Middle frontal gyrus (tissue), 1 donor: Measurements from ENCODE around the gene ABLIM3.

ENCODE experiments used
- DNase-seq: peaks from one replicate; pipeline ENCODE4 v3.0.0-alpha.2; 2015; ENCODE audit warnings: low spot score; ENCODE audit errors: extremely low spot score

The ABLIM3 gene

DNA sequence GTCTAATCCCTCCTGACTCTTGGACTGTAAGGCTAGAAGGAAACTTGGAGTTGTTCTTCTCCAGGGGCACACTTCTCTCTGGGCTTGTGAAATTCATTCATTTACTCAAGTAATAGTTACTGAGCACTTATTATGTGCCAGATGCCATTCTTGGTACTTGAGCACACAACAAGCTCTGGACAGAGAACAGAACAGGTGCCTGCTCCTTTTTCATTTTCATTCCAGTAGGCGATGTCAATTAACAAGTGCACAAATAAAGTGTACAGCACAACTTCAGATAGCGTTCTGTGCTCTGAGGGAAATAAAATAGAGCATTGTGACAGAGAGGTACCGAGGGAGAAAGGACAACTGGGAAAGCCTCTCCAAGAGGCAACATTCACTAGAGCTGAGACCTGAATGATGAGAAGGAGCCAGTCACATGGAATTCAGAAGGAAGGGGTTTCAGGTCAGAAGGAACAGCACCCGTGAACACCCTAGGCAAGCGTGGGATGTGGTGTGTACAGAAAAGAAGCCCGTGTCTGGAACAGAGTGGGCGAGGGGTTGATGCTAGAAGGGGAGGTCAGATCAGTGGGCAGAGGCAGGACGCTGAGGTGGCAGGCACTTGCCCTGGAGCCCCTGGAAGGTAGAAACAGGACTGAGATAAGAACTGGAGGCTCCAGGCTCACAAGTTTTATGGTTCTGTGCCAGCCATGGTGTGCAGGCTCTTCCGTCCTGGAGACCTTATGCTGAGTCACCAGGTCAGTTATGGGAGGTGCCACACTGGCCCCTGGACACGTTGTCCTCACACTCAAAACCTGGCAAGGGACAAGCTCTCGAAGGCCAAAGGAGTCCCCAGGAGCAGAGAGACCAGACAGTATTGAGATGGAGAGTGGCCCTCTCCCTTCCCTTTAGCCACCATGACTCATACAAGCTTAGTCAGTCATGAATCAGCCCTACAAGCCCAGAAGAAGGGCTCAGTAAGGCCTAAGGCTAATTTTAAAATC is 7.2 kb upstream of the ABLIM3 start:
- DNase-seq: no peak

DNA sequence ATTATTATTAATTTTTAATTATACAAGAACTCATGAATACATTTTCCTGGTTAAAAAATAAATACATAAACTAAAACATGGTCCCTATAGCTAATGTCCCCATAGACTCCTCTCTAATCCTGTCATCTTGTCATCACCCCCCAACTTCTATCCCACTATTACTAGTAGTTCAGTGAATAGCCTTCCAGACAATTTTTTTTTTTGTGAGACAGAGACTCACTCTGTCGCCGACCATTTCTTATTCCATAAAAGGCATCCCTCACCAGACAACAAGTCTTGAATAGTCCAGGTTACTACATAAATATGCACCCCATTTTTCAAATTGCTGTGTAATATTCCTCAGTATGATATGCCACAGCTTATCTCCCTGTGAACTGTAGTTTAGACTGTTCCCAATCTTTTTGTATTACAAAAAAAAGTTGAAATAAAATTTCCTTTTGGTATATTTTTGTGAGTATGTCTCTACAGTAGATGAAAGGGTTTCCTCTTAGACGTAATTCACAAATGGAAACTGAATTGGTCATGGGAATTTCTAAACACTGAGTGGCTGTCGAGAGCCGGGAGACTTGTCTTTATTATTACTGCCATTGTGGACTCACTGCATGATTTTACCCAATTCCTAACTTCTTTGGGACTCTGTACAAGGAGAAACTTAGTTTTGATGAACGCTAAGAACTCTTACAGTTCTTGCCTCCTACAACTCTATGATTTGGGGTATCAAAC is 6.4 kb upstream of the ABLIM3 start:
- DNase-seq: no peak

DNA sequence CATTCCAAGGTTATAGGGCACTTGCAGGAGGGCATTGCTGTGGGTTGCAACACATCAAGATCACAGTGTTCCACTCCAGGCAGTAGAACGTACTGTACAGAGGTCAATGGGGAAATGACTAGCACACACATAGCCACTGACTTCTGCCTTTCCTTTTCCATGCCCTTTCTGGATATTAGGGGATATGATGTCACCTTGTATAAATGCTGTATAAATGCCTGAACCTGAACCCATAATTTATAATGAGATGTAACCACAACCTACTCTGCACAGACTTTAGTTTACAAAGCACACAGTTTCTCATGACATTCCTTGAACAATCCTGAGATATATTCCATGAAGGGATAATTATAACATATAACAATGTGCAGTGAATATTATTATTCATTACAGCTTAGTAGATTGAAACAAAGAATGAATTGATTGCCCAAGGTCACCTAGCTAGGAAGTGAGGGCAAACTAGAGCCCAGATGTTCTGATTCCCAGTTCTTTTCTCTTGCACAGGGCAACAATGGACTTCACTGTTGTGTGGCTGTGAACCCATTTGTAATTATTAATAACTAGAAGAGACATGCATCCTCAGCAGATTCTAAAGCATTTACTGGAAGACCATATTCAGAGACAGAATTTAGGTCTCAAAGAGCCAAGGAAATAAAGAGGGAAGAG is 5.6 kb upstream of the ABLIM3 start:
- no peak for DNase-seq

DNA sequence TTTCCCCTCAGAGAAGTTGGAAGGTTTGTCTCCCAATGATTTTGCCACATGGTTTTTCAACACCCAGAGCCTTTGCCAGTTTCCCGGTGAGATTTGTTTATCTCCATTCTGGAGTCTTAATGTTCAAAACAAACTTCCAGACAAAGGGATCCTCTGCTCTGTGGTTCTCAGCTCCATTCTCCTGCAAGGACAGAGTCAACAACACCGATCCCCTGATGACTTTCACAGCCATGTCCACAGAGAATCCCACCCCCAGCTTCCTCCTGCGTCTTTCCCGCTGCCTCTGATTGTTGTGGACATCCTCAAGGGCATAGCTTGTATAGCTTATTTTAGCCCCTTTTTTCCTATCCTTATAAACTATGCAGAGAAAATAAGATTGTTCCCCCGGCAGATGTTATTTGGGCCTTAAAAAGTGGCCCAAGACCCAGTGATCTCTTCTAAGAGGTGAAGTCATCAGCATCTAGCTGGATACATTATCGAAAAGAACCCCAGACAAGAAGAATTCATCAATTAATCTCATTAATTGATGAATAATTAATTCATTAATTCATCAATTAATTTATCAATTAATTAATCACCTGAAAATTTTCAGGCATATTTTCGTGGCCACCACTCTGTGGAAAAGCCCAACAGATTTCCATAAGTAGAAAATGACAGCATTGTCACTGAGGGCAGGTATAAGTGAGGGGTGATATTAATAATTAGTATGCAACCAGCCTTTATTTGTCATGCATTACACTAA is 2.9 kb upstream of the ABLIM3 start:
- no peak for DNase-seq

DNA sequence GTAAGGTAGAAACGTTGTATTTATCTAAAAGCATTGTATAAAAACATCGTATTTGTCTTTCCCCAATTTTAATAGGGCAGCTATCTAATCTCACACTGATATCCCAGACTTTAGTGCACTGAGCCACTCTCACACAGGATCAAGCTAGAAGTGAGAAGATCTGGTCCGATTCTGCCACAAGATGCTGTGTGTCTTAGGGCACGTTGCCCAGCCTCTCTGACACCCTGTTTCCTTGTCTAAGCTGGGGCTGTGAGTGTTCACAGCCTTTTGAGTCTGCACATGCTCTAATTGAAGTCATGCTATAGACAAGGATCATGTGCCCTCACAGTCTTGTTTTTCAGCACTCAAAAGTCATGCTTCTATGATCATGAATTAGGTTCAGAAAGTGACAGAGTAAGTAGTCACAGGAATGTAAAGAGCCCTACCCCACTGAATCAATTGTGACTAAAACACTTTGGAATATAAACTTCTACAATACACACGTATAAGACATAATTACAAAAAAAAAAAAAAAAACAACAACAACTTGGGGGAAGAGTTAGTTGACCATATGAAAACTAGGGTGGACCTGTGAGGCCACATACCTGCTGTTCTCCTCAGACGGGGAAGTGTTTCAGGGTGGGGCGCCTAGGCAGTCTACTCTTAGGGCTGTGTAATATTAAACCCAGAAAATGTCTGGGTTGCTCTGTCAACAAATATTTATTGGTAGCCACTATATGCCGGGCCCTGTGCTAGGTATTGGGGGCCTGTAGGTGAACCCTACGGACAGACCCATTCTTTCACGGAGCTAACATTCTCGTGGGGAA is 893 bp upstream of the ABLIM3 start:
- no peak for DNase-seq

DNA sequence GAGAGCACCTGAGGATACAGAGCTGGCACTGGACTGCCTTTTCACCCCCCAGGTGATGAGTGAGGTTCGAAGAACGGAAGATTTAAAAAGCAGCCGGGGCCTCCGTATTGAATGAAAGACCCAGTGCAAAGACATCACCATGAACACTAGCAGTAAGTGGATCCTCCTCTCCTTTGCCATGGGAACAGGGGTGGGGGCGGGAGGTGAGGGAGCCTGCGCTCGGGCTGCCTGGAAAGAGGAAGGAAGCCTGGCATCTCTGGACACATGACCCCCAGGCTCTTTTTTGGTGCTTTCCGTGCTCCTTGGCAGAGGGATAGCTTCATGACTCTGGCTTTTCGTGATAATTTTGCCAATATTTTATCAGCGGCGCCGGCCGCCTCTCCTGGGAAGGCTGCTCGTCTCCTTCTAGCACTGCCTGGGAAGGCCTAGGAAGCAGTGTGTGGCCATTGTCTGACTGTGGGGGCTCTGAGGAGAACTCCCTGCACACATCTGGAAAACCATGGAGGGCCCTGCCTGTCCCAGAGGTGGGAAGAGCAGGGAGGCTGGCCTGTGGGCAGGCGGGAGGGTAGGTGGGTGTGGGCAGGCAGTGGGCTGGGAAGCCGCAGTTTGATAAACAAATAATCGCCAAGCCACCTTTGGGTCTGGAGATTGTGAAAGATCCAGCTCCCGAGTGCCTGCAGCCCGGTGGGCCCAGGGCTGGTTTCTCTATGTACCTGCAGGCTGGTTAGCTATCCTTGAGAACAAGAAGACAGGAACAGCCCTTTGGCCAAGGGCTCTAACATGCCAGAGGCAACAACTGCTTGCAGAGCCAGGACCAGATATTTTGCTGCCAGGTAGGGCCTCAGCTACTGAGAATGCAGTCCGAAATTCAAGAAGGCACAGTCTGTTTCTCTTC is 911 bp downstream of the ABLIM3 start:
- no peak for DNase-seq

DNA sequence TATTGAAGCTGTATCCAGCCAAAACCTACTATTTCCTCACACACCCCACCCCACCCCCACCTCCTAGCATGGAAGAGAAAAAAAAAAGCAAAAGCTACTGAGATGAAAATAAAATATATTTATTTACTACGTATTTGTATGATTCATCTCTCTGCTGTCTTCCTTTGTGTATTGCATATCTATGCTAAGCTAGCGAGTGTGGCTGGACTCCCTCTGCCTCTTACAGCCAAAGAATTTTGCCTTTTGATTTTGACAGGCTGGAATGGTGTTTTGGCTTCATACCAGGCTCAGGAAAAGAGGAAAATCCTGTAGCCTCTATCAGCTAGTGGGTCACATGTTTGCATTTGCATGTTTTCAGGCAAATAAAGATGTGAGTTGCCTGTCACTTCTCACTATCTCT is 2.2 kb downstream of the ABLIM3 start:
- DNase-seq: no peak

DNA sequence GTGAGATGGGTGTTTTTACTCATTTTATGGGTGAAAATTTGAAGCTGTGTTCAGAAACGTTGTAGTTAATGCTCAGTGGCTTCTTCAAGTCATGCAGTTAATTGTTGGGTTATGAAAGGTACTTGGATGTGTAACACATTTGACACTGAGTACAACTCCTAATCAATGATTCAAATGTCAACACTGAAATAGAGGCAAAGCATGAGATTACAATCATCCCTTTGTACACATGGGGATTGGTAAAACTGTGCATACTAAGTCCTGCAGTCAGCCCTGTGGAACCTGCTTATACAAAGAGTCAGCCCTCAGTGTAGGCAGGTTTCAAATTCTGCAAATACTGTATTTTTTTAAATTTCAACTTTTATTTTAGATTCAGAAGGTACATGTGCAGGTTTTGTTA is 3.3 kb downstream of the ABLIM3 start:
- no peak for DNase-seq

DNA sequence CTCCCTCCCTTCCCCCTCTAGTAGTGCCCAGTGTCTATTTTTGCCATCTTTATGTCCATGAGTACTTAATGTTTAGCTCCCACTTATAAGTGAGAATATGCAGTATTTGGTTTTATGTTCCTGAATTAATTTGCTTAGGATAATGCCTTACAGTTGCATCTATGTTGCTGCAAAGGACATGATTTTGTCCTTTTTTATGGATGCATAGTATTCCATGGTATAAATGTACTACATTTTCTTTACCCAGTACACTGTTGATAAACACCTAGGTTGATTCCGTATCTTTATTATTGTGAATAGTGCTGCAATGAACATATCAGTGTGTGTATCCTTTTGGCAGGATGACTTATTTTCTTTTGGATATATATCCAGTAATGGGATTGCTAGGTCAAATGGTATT is 3.8 kb downstream of the ABLIM3 start:
- DNase-seq: no peak

DNA sequence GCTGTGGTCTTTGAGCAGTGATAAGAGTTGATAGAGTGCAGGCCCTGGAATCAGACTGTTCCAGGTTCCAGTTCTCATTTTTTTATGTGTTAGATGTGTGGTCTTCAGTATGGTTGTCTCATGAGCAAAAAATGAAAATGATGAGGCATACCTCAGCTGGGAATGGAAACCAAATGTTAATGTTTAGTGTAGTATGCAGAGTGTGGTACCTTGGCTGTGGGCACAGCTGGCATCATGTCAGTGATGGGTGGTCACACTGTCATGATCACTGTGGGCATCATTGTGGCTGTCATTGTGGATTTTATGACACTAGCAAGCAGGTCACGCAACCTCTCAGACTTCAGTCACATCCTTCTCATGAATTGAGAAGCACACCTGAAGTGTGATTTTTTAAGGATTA is 6.4 kb downstream of the ABLIM3 start:
- no peak for DNase-seq

DNA sequence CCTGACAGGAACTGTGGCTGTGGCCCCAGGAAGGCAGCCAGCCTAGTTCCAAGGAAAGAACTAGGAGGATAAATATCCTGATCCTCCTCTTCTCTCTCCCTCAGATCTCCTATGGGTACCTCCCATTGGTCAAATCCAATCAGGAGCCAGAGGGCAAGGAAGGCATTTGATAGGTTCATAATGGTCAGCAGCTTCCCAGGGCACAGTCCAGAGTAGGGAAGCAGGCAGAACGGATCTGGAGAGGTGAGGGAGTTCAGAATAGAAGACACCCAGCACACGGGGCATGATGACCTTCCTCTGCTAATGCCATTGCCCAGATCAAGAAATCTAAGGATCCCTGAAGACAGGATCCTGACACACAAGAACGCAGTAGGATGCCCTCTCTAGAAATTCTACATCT is 8.6 kb downstream of the ABLIM3 start:
- DNase-seq: no peak

DNA sequence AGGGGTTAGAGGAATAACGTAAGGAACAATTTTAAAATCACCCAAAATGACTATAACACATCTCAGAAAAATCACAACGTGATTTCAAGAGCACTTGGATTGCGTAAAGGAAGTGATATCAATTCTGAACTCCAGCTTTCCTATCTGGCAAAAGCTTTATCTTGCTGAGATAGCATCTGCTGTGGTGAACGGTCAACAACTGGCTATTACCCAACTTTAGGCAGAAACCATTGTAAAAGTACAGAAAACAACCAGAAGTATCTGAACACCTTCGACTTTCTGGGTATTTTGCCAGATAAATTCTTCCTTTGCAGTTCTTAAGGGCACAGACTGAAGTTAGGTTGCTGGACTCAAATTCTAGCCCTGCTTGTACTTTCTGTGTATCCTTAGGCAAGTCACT is 9.2 kb downstream of the ABLIM3 start:
- no peak for DNase-seq

DNA sequence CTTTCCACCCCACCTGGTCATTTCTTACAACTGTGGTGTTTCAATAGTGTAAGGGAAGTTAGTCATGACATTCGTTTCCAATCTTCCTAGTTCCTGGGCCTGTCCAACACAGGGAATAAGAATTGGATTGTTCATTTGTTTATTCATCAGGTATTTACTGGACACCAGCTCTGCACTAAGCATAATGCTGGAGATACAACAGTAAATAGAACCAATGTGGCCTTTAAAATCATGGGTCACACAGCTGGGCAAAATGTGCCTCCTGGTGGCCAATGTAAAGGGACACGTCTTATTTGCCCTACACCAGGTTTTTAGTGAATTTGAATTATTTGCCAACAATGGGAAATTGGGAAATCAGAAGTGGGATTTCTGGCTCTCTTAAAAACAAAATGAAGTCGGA is 10.4 kb downstream of the ABLIM3 start:
- no peak for DNase-seq

DNA sequence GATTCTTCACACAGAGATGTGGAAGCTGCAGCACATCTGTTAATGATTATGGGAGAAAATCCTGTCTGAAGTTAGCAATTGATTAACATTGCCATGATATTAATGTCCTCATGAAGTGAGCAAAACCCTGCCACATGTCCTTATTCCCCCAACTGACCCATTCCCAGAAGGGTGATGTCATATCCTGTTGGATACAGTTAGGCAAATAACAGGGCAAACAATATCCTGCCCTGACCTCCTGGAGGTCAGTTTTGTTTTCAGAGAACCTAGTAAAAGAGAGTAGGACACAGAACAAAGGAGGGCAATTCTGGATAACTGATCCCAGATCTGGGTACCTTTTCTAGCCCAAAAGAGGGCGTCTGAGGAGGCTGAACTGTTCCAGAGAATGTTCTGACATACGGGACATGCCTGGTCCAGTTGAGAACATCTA is 11.0 kb downstream of the ABLIM3 start:
- no peak for DNase-seq

DNA sequence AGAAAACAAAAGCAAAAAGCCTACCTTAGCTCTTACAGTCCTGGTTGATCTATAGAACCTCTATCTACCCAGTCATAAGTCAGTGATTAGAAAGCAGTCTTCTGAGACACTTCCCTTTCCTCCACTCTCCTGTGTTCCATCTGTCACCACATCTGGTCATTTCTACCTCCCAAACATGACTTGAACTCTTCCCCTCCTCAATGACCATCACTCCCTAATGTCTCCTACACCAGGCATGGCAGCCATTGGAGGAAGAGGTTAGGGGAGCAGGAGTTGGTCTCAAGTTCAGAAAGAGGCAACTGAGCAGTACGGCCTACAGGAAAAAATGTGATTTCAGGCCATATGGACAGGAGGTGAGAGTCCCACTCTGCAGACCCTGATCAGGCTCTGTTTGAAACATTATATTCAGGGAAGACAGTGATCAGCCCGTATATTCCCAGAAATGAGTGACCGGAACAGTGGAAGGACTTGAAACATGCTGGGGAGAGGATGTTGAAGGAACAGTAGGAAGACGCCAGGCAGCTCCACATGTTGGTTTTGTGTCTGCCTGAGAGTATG is 12.0 kb downstream of the ABLIM3 start:
- no peak for DNase-seq

DNA sequence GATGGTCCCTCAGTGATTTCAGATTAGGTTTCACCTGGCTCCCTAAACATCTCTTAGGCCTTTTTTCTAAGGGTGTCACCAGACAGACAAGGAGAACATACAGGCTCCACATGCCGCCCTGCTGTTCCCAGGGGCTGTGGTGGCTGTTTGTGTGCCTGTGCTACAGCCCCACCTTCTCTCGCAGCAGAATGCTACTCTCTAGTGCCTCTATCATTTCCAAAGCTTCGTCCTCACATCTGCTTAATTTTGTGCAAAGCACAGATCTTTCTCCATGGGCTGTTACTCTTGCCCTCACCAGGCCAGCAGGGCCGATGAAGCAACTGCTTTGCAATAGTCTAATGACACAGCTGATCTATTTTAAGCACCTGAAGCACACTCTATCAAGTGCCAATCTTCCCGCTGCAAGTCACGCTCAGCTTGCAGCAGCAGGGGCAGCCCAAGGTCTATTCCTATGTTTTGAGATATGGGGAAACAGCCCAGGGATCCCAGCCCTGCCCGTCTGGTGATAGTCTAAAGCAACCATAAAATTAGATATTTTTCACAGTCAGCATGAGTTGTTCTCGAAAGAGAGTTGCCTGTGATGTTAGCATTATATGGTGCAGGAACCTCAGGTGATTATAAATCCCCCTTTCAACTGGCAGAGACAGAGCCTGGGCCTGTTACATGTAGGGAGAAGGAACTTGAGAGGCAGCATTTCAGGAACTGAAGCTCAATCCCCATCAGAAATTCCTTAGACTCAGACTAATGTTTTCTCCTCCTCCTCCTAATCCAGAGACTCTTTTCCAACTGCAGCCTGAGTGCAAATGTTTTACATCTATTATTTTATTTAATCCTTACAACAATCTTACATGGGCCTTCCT is 12.7 kb downstream of the ABLIM3 start:
- DNase-seq: no peak

DNA sequence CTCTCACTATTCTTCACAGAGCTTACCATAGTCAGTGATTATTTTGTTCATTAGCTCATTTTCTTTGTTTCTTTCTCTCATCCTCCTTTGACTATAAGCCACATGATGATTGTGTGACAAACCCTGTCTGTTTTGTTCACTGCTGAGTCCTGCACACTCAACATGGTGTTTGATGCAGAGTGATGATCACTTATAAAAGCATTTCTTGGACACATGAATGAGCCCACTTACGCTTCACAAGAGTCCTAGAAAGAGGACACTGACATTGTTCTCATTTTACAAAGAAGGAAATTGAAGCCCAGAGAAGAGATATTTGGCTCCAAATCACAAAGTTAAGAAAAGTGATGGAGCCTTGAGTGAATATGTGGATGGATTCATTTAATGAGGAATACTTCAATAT is 13.4 kb downstream of the ABLIM3 start:
- DNase-seq: no peak

DNA sequence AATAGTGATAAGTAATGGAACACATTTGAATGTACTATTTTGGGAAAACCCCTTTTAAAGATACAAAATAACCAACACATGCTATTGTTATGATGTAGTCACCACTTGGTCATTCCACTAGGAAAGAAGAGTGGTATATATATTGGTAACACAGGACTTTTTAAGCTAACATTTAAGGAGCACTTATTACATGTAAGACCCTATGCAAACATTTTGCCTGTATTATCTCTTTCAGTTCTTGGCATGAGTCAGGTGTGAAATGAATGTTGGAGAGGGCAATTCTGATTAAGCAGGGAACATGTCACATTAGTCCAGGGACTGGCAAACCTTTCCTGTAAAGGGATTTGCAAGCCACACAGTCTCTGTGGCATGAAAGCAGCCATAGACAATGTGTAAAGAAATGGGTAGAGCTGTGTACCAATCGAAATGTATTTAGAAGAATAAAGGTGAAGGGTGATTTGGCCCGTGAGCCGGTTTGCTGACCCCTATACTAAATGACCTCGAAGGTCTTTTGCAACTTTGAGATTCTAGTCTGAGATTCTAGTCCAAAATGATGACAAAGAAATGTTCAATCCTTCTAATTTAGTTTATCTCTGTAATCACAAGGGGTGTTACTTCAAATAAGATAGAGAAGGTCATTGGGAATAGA is 15.3 kb downstream of the ABLIM3 start:
- DNase-seq: no peak
